A204.1 (cell line): Measurements from ENCODE around the gene SASH3.
"Not testable (repeated sequence)": the region's sequence is repeated elsewhere in the genome, so short reads cannot be mapped to it uniquely, and the experiment has no call there.

Experiments used
- FAIRE-seq: peaks from 2 replicates; lab custom pipeline; 2012; peaks lifted over from hg19 to GRCh38; lab: Jason Lieb, UNC

Gene SASH3

GRCh38 chrX:129779747-129780146 lies at the start of gene SASH3:
Gene SASH3 (plus strand): TSS chrX:129779949. CDS start chrX:129780098, 149 bp downstream.
- FAIRE-seq, result no peak

GRCh38 chrX:129731228-129731627 lies 48.5 kb upstream of the SASH3 start:
- FAIRE-seq, result no peak

- FAIRE-seq, result no peak
Measured at GRCh38 chrX:129732857-129733256, 46.9 kb upstream of the SASH3 start.

- no peak for FAIRE-seq
Measured at GRCh38 chrX:129733335-129733734, 46.4 kb upstream of the SASH3 start.

- no peak for FAIRE-seq
Measured at GRCh38 chrX:129736491-129736890, 43.3 kb upstream of the SASH3 start.

- no peak for FAIRE-seq
Measured at GRCh38 chrX:129737916-129738315, 41.8 kb upstream of the SASH3 start.

- FAIRE-seq, result no peak
Measured at GRCh38 chrX:129738466-129739308, 41.1 kb upstream of the SASH3 start, which contains the start of gene XPNPEP2. Gene XPNPEP2 (plus strand): TSS chrX:129738979. CDS start chrX:129739214, 235 bp downstream.

- FAIRE-seq, result no peak
Measured at GRCh38 chrX:129739578-129739977, 40.2 kb upstream of the SASH3 start.

- FAIRE-seq, result no peak
Measured at GRCh38 chrX:129741880-129742758, 37.6 kb upstream of the SASH3 start.

GRCh38 chrX:129742759-129743152 lies 37.0 kb upstream of the SASH3 start:
- not testable (repeated sequence) for FAIRE-seq

- no peak for FAIRE-seq
Measured at GRCh38 chrX:129743821-129744220, 35.9 kb upstream of the SASH3 start.

- FAIRE-seq, result no peak
Measured at GRCh38 chrX:129744861-129745321, 34.9 kb upstream of the SASH3 start.

- no peak for FAIRE-seq
Measured at GRCh38 chrX:129746557-129747470, 32.9 kb upstream of the SASH3 start.

- FAIRE-seq, result no peak
Measured at GRCh38 chrX:129747533-129747932, 32.2 kb upstream of the SASH3 start.

- FAIRE-seq, result no peak
Measured at GRCh38 chrX:129748305-129748704, 31.4 kb upstream of the SASH3 start.

GRCh38 chrX:129749069-129749468 lies 30.7 kb upstream of the SASH3 start:
- no peak for FAIRE-seq

- no peak for FAIRE-seq
Measured at GRCh38 chrX:129750971-129751370, 28.8 kb upstream of the SASH3 start.

GRCh38 chrX:129754056-129755024 lies 25.4 kb upstream of the SASH3 start:
- FAIRE-seq, result no peak

- FAIRE-seq, result no peak
Measured at GRCh38 chrX:129755779-129756650, 23.7 kb upstream of the SASH3 start.
